ENCODE results near the gene FABP3.

The FABP3 gene

GRCh38 chr1:31371121-31371959 lies 1.5 kb downstream of the FABP3 start:
- DNase-seq (ENCODE audit: low read depth): no peak

DNA sequence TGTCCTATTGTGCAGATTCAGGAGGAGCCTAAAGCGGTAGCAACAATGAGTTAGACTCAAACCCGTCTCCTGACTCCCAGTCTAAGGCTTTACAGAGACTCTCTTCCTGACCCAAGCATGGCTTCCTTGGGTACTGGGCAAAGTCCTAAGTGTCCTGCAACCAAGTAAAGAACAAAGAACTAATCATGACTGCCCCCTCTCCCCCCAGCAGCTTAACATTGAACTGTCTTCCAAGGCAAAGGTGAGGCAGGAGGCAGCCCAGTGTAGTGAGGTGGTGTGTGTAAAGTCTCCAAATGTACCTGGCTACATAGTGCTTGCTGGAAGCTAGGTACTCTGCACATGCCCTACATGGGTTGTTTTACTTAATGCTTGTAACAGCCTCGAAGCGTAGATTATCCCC lies 2.3 kb downstream of the FABP3 start:
- DNase-seq (ENCODE audit: low read depth): no peak

GRCh38 chr1:31370021-31370420 lies 2.9 kb downstream of the FABP3 start:
- no peak for DNase-seq (ENCODE audit: low read depth)

DNA sequence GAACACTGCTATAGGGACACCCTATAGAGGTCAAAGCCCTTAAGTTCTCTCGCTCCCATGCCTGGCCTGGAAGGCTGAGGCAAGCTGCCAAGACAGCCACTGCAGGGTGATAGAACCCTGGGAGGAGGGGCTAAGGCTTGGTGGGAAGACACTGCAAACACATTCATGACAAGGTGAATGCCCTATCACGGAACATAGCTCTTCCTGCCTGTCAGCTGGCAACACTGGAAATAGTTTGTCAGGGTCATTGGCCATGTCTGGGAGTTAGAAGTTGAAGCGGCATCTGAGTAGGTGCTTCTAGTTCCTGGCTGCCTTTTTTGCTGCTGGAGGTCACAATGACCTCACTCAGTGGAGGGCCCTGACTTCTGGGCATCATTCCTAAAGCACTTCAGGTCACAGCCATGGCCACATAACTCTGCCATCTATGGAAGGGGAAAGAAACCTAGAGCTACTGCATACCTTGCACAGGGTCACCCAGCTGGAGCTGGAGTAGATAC lies 4.2 kb downstream of the FABP3 start:
- no peak for DNase-seq (ENCODE audit: low read depth)

- no peak for DNase-seq (ENCODE audit: low read depth)
These were observed 6.1 kb downstream of the FABP3 start for GRCh38 chr1:31366796-31367195.

DNA sequence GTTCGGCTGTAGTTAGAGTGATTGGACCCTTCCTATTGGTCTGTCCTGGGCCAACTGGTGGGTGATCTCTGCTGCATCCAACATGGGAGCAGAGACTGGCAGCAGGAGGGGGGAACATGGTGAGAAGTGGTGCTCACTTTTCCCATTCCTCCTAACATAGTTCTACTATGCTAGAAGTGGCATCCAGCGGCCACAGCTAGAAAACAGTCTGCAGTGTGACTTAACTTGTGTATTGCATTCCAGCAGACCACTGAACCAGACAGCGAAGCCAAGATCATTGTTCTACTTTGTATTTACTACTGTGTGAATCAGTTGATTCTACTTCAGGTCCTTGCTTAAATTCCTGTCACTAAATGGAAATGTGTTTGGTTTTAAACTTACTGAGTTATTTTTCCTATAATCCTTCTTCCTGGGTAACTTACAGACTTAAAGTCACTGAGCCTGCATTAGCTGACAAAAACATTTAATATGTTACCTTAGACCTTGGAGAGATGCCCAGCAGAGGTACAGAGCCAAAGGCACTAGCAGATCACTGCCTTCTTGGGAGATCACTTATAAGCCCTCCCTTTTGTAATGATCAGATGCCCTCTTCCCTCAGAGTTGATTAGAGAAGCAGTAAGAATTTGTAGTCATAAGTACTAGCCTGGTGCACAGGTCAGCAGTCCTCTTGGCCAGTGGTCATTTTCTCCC lies 8.2 kb downstream of the FABP3 start:
- DNase-seq (ENCODE audit: low read depth): no peak

DNA sequence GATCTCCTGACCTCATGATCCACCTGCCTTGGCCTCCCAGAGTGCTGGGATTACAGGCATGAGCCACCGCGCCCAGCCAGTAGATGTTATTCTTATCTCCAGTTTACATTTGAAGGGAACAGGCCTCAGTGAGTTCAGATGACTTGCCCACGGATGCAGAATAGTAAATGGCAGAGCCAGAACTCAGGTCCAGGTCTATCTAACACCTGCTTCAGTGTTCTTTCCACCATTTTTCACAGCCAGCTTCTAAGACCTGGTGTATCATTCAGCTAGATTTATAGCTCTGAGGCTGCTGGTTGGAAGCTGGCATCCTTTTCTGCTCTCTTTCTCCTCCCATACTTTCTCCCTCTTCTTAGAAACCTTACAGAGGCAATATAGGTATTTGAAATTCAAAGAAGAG lies 10.8 kb downstream of the FABP3 start:
- DNase-seq (ENCODE audit: low read depth): no peak

DNA sequence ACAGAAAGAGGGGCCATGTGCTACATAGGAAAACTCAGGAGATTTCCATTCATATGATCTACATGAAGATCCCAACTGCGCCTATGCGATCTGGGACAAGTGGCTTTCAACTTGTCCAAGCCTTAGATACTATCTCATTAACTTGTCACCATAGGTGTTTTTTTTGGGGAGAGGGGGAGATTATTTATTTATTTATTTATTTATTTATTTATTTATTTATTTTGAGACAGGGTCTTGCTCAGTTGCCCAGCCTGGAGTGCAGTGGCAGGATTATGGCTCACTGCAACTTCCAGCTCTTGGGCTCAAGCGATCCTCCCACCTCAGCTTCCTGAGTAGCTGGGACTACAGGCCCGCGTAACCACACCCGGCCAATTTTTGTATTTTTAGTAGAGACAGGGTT lies 11.3 kb downstream of the FABP3 start:
- no peak for DNase-seq (ENCODE audit: low read depth)

- no peak for DNase-seq (ENCODE audit: low read depth)
These were observed 16.4 kb downstream of the FABP3 start for GRCh38 chr1:31356427-31356826.

DNA sequence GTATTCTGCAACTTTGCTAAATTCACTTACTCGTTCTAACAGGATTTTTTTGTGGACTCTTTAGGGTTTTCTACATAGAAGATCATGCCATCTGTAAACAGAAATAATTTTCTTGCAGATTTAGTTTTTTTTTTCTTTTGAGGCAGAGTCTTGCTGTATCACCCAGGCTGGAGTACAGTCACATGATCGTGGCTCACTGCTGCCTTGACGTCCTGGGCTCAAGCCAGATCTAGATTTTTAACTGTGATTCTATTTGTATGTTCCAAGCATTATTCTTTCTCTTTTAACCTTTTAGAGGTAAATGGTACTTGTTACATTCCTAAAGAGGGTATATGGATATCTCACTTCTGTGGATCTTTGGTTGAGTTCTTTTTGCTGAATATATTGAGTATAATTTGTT lies 18.6 kb downstream of the FABP3 start:
- no peak for DNase-seq (ENCODE audit: low read depth)

- DNase-seq (ENCODE audit: low read depth): no peak
These were observed 24.4 kb downstream of the FABP3 start for GRCh38 chr1:31348449-31348848.

DNA sequence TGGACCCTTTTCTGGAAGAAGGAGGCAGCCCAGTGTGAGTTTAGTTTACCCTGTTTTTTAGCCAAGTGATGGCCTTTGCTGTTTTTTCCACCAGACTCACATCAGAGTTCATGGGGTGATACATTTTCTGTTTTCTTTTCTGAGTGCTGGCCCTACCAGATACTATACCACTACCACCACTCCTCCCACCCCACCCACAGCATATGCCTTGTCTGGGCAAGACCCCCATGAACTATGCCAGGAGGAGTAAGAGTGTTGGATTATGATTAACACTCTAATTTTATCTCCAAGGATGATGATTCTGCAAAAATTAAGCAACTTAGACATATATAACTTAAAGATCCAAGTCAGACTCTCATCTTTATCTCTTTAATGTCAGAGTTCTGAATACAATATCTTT lies 26.1 kb downstream of the FABP3 start:
- no peak for DNase-seq (ENCODE audit: low read depth)

- DNase-seq (ENCODE audit: low read depth): no peak
These were observed 27.2 kb downstream of the FABP3 start for GRCh38 chr1:31345635-31346034.

DNA sequence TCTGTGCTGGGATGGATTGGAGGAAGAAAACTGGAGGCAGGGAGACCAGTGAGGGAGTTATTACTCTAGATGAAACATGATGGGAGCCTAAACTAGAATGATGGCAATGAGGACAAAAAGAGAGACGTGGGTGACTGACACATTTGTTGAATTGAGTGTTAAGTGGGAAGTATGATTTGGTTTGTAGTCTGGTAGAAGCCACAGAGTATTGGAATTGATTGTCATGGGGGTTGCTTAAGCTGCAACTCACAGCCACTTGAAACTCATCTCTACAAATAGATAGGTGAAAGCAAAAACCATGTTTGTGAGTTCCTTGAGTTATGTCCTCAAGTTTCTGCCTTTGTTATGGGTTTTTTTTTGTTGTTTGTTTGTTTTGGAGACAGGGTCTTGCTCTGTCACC lies 28.4 kb downstream of the FABP3 start:
- DNase-seq (ENCODE audit: low read depth): no peak

DNA sequence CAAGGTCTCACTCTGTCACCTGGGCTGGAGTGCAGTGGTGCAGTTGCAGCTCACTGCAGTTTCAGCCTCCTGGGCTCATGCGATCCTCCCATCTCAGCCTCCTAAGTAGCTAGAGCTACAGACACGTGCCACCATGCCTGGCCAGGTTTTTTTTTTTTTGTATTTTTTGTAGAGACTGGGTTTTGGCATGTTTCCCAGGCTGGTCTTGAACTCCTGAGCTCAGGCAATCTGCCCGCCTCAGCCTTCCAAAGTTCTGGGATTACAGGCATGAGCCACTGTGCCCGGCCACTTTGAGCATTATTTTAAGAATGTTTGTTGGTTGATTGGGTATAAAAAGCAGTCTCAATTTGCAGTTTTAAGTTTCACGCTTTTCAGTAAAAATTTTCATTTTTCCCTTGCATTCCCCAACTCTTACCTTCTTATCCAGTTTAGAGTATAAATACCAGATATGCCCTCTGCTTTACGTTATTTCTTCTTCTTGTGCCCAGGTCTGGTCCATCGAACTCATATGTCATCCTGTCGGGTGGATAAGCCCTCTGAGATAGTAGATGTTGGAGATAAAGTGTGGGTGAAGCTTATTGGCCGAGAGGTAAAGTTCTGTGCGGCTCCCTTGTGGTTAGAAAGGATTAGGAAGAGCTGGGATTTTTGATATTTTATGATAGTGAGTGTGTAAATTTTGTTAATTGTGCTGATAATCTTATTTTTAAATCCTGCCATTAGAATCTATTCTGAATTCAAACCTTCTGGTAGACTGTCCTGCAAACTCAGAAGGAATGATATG lies 36.0 kb downstream of the FABP3 start:
- DNase-seq (ENCODE audit: low read depth): no peak

DNA sequence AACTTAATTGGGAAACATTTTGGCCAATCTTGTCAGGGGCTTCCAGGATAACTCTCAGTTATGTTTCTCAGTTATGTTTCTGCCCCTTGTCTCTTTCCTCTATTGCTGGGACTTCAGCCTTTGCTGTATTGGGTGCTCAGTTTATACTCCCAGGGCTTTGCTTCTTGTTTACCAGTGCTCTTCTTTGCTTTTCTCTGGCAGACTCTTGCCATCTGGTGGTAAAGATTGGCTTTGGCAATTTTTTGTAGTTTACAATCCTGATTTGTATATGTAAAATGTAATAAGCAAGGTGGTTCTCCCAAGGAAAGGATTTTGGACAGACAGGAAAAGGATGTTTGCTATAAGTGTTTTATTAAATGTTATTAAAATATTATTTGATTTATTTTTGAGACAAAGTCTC lies 37.9 kb downstream of the FABP3 start:
- DNase-seq (ENCODE audit: low read depth): no peak

DNA sequence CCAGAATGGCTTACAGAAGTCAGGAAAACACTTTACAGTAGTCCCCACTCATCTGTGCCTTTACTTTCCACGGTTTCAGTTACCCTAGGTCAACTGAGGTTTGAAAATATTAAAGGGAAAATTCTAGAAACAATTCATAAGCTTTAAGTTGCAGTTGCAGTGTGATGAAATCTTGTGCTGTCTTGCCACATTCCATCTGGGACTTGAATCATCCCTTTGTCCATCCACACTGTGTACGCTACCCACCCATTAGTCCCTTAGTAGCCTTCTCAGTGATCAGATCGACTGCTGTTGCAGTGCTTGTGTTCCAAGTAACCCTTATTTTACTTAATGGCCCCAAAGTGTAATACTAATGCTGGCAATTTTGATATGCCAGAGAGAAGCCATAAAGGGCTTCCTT lies 45.5 kb downstream of the FABP3 start:
- DNase-seq (ENCODE audit: low read depth): no peak

DNA sequence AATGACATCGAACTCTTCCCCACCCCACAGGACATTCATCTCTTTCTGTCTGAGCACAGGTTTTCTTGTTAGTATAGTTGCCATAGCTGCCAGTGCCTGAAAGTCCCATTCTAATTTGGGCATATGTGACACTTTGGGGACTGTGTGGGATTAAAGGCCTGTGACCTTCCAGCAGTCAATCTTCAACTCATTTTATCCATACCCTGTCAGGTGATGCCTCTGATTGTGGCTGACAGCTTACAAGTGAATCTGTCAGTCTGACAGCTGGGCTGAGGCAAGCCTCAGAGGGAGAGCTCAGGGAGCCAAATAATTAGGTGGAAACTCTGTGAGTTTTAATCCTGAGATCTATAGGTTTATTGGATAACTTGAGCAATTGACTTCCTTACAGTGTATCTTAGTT lies 46.4 kb downstream of the FABP3 start:
- no peak for DNase-seq (ENCODE audit: low read depth)

DNA sequence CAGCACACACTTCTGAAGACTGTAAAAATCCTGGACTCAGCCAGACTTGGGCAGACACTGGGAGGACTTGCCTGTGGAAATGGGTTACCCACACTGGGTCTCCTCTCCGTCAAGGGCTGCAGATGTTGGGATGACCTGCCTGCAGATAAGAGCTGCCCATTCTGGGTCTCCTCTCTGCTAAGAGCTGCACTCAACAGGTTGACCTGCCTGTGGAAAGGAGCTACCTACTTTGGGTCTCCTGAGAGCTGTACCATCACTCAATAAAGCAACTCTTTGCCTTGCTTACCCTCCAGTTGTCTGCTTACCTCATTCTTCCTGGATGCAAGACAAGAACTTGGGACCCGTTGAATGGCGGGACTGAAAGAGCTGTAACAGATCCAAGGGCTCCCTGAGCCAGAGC lies 47.9 kb downstream of the FABP3 start:
- DNase-seq (ENCODE audit: low read depth): no peak

DNA sequence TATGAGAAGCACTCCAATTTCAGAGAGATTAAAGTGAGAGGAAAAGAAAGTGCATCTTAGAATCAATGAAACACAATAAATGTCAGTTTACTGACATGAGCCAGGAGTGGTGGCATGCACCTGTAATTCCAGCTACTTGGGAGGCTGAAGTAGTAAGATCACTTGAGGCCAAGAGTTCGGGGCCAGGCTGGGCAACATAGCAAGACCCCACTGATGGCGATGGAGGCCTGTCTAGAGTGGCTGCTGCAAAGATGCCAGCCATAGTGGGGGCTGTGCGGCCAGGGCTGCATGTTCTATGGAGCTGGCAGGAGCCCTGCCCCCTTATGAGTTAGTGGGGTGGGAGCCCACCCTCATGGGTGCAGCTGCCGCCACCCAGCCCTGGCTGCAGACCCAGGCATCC lies 48.8 kb downstream of the FABP3 start:
- no peak for DNase-seq (ENCODE audit: low read depth)

- DNase-seq (ENCODE audit: low read depth): no peak
These were observed 54.7 kb downstream of the FABP3 start for GRCh38 chr1:31318146-31318545.

GRCh38 chr1:31315902-31316301 lies 57.0 kb downstream of the FABP3 start:
- DNase-seq (ENCODE audit: low read depth): no peak

Measured in activated T-cell treated with anti-CD3 and anti-CD28 coated beads for 48 hours (primary cell).